Activated CD4-positive, alpha-beta T cell treated with anti-CD3 and anti-CD28 coated beads, Interleukin-2, Interleukin-4, amounts not matched to agents 100 ng/mL and 50 ng/mL, durations not matched to agents 16 hours and 8 hours (primary cell): ENCODE data around the gene ERBB3.

ENCODE experiments used
- DNase-seq: peaks from one replicate; pipeline ENCODE4 v3.0.0-alpha.2; 2020; ENCODE audit warnings: low spot score

Gene ERBB3

GRCh38 chr12:56116267-56117081 lies 36.5 kb downstream of the ERBB3 start, which contains the start of gene RPL41:
Gene RPL41 (plus strand): TSS chr12:56116633.
- peak; percentile 94 for DNase-seq

GRCh38 chr12:56117082-56117706 lies 37.2 kb downstream of the ERBB3 start:
- peak; percentile 24 for DNase-seq

GRCh38 chr12:56117778-56118687 lies 38.1 kb downstream of the ERBB3 start, which contains the start of gene ZC3H10:
Gene ZC3H10 (plus strand): TSS chr12:56118266. CDS start chr12:56120563, 2,297 bp downstream.
- DNase-seq: peak; percentile 100

- DNase-seq: no peak
Measured at GRCh38 chr12:56118688-56119357, 38.9 kb downstream of the ERBB3 start.

GRCh38 chr12:56119361-56119796 lies 39.4 kb downstream of the ERBB3 start:
- DNase-seq: peak; percentile 75

GRCh38 chr12:56120158-56120846 lies 40.3 kb downstream of the ERBB3 start:
- no peak for DNase-seq

GRCh38 chr12:56121204-56121870 lies 41.4 kb downstream of the ERBB3 start:
- no peak for DNase-seq

GRCh38 chr12:56122637-56123036 lies 42.7 kb downstream of the ERBB3 start:
- no peak for DNase-seq

- no peak for DNase-seq
Measured at GRCh38 chr12:56124133-56124532, 44.2 kb downstream of the ERBB3 start.

GRCh38 chr12:56126732-56127239 lies 46.8 kb downstream of the ERBB3 start:
- DNase-seq: no peak

GRCh38 chr12:56127485-56127887 lies 47.5 kb downstream of the ERBB3 start:
- no peak for DNase-seq

GRCh38 chr12:56127888-56128669 lies 48.1 kb downstream of the ERBB3 start, which contains the start of gene ESYT1:
Gene ESYT1 (plus strand): TSS chr12:56128267. CDS start chr12:56128320, 53 bp downstream.
- peak; percentile 100 for DNase-seq

- DNase-seq: peak; percentile 46
Measured at GRCh38 chr12:56128670-56129205, 48.8 kb downstream of the ERBB3 start.

GRCh38 chr12:56129206-56129941 lies 49.4 kb downstream of the ERBB3 start:
- peak; percentile 81 for DNase-seq

GRCh38 chr12:56129942-56130495 lies 50.1 kb downstream of the ERBB3 start:
- no peak for DNase-seq

- DNase-seq: no peak
Measured at GRCh38 chr12:56130876-56131275, 50.9 kb downstream of the ERBB3 start.

GRCh38 chr12:56134897-56135296 lies 54.9 kb downstream of the ERBB3 start:
- no peak for DNase-seq
